ENCODE results near the gene MAPK1.

DNA sequence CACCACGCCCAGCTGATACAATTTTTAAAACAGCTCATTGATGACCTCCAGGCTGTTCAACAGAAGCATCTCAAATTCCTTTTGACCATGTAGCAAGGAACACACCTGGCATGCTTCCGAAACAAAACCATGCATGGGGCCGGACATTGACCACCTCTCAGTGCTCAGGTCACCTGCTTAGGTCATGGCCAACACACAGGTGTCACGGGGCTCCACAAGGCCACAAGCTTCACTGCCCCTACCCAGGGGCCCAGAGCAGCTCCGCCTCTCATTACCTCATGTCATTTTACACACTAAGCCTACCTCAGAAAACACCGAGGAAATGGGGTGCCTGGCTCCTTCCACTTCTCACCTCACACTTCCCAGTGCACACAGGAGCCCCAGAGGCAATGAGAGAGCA is 158.5 kb downstream of the MAPK1 start:
- TF ChIP-seq POLR2A (IDR thresholded peaks at IDR 0.05), result no peak
- TF ChIP-seq CTCF (IDR thresholded peaks at IDR 0.05), result no peak

Measured in uterus (tissue), 2 donors.